Dermis lymphatic vessel endothelial cell (primary cell): ENCODE data around the gene CTSF. TPM values are rescaled to one million over a fixed set of nuclear protein-coding genes. Genes with fewer than 3 reads are reported as not detected.

ENCODE experiments used
- total RNA-seq: library from RNA; depleted of rRNA; stranded (reverse); fragments of >200 nt; gene quantifications from 2 replicates; pipeline ENCODE4 v1.2.1, GENCODE V29; 2014

The CTSF gene
- 39.6 and 44.7 TPM in 2 replicates for total RNA-seq

GRCh38 chr11:66568124-66568916, at the start of gene CTSF:
CTSF (minus strand) TSS chr11:66568606; CDS start chr11:66568486, 120 bp downstream.

GRCh38 chr11:66616379-66617154, 48.2 kb upstream of the CTSF start, which contains the start of gene RBM14:
RBM14 (plus strand) TSS chr11:66616630; CDS start chr11:66616721, 91 bp downstream.

DNA sequence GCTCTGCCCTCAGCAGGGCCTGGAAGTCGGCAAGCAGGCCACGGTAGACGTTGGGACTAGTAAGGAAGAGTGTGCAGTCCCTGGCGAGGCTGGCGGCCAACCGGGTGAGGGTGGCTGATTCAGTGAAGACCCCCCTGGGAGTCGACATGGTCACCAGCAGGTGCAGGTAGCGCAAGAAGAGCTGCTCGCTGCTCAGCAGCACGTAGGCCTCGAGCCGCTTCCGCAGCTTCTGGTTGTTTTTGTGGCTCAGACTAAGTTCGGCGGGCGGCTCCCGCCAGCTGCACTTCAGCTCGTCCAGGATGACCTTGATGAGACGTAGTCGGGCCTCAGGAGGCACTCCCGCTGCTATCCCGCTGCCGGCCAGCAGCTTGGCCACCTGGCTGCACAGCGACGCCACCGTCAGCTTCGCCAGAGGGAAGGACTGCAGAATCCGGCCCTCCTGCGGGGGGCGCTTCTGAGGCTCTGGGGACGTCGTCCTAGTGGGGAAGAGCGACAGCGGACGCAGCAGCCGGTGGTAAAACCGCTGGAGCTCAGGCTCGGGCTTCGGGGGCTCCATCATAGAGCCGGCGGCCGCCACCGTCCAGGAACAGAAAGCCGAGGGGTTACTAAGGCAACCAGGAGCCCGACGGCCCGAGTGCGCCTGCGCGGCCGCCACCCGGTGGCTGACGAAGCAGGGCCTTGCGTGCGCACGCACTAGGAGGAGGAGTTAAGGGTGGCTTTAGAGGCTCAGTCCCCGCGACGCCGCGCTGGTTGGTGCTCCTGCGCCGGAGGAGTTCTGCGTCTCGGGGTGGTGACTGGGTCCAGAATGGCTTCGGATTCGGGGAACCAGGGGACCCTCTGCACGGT, 24.3 kb upstream of the CTSF start, which contains the start of the genes CCDC87 and CCS:
Gene CCDC87 (minus strand): TSS at position 607 of the 846 bp plus-strand sequence. CDS start 48 bp downstream, at position 559.
Gene CCS (plus strand): TSS at position 729 of the 846 bp plus-strand sequence. CDS start 77 bp downstream, at position 806.

GRCh38 chr11:66546368-66546965, 21.9 kb downstream of the CTSF start, which contains the start of gene ACTN3:
ACTN3 (plus strand) TSS chr11:66546903; CDS start chr11:66546938, 35 bp downstream.

GRCh38 chr11:66545701-66546367, 22.6 kb downstream of the CTSF start, which contains the start of gene ZDHHC24:
ZDHHC24 (minus strand) TSS chr11:66546048; CDS start chr11:66546003, 45 bp downstream.

Other genes with a start within 250 kb of the CTSF start
- 4.3 and 5.6 TPM in 2 replicates for gene RIN1, start 232.2 kb downstream of the CTSF start, total RNA-seq
- 52.0 and 57.8 TPM in 2 replicates for gene BRMS1, start 223.5 kb downstream of the CTSF start, total RNA-seq
- 15.8 and 23.2 TPM in 2 replicates for gene B4GAT1, start 221.0 kb downstream of the CTSF start, total RNA-seq
- gene SLC29A2, start 196.8 kb downstream of the CTSF start, total RNA-seq = 0.26 and 0.76 TPM in 2 replicates
- not detected in 2 replicates for gene NPAS4, start 147.6 kb downstream of the CTSF start, total RNA-seq
- 31.5 and 35.2 TPM in 2 replicates for gene MRPL11, start 129.8 kb downstream of the CTSF start, total RNA-seq
- gene PELI3, start 101.7 kb downstream of the CTSF start, total RNA-seq = 4.4 TPM in 2 replicates
- gene DPP3, start 88.2 kb downstream of the CTSF start, total RNA-seq = 36.2 and 42.4 TPM in 2 replicates
- gene BBS1, start 58.0 kb downstream of the CTSF start, total RNA-seq = 15.0 and 20.4 TPM in 2 replicates
- gene ZDHHC24, start 22.6 kb downstream of the CTSF start, total RNA-seq = 12.9 and 14.8 TPM in 2 replicates
- not detected in 2 replicates for gene ACTN3, start 21.7 kb downstream of the CTSF start, total RNA-seq
- gene CCDC87, start 24.5 kb upstream of the CTSF start, total RNA-seq = 0.11 and 0.17 TPM in 2 replicates
- gene CCS, start 24.6 kb upstream of the CTSF start, total RNA-seq = 28.3 and 29.9 TPM in 2 replicates
- gene RBM14, start 48.0 kb upstream of the CTSF start, total RNA-seq = 16.5 and 18.7 TPM in 2 replicates
- 132 and 183 TPM in 2 replicates for gene RBM4, start 70.1 kb upstream of the CTSF start, total RNA-seq
- gene RBM4B, start 109.3 kb upstream of the CTSF start, total RNA-seq = 20.6 and 26.5 TPM in 2 replicates
- 12.6 TPM in 2 replicates for gene SPTBN2, start 160.6 kb upstream of the CTSF start, total RNA-seq